HG03097 (cell line): Measurements from ENCODE around the gene CACNB4.
"Not testable (repeated sequence)": the region's sequence is repeated elsewhere in the genome, so short reads cannot be mapped to it uniquely, and the experiment has no call there.

Source experiments
- ATAC-seq: cut with Tn5 transposase; IDR thresholded peaks from one replicate; pipeline ENCODE4 v1.9.1; 2021; ENCODE audit not compliant: unreplicated experiment, low FRiP score

The CACNB4 gene

GRCh38 chr2:151802315-151802714, 296.5 kb downstream of the CACNB4 start:
- no peak for ATAC-seq

GRCh38 chr2:151799886-151800292, 299.0 kb downstream of the CACNB4 start:
- no peak for ATAC-seq

GRCh38 chr2:151796774-151797173, 302.1 kb downstream of the CACNB4 start:
- ATAC-seq = no peak

- no peak for ATAC-seq
Measured at GRCh38 chr2:151795646-151796240, 303.1 kb downstream of the CACNB4 start.

GRCh38 chr2:151794422-151794821, 304.4 kb downstream of the CACNB4 start:
- ATAC-seq = not testable (repeated sequence)

GRCh38 chr2:151793123-151793522, 305.7 kb downstream of the CACNB4 start:
- ATAC-seq = no peak

GRCh38 chr2:151792589-151792988, 306.3 kb downstream of the CACNB4 start:
- no peak for ATAC-seq

GRCh38 chr2:151791545-151791944, 307.3 kb downstream of the CACNB4 start:
- no peak for ATAC-seq

GRCh38 chr2:151790689-151791088, 308.2 kb downstream of the CACNB4 start:
- no peak for ATAC-seq

GRCh38 chr2:151789055-151789834, 309.6 kb downstream of the CACNB4 start:
- no peak for ATAC-seq

GRCh38 chr2:151786483-151786882, 312.4 kb downstream of the CACNB4 start:
- ATAC-seq = no peak

- no peak for ATAC-seq
Measured at GRCh38 chr2:151786077-151786476, 312.8 kb downstream of the CACNB4 start.

- no peak for ATAC-seq
Measured at GRCh38 chr2:151783133-151783520, 315.7 kb downstream of the CACNB4 start.
